K562 (cell line): ENCODE results near the gene TFRC.
"Not testable (repeated sequence)": the region's sequence is repeated elsewhere in the genome, so short reads cannot be mapped to it uniquely, and the experiment has no call there.

Experiments
- CTCF ChIP-seq, 3 experiments: IDR thresholded peaks in 2 of 3; conservative IDR thresholded peaks in 1 of 3; 2 replicates each; pipeline ENCODE4 v1.5.1; 2011 to 2012; ENCODE audit warnings: low read length in 3 of 3, mild to moderate bottlenecking in 3 of 3, control low read depth in 2 of 3, improper control_type of control experiment in 1 of 3, inconsistent platforms in 1 of 3, low read depth in 1 of 3, mixed read lengths in 1 of 3, moderate library complexity in 1 of 3; ENCODE audit not compliant: insufficient read depth in 2 of 3
- JUN ChIP-seq, 2 experiments: sonication (generic) in 1 of 2; formaldehyde crosslinking in 1 of 2; IDR thresholded peaks; 2 replicates each; pipeline versions ENCODE4 v1.6.1 to v1.8.0; 2012 to 2022; ENCODE audit warnings: borderline replicate concordance in 2 of 2, mild to moderate bottlenecking in 2 of 2, improper control_type of control experiment in 1 of 2, low read depth in 1 of 2, low read length in 1 of 2, missing genetic modification reagents in 1 of 2
- TCF3 ChIP-seq: sonication (generic); formaldehyde crosslinking; IDR thresholded peaks from 2 replicates; pipeline ENCODE4 v1.4.0; 2020; ENCODE audit warnings: mild to moderate bottlenecking, missing genetic modification reagents

GRCh38 chr3:196098365-196098980 is 16.6 kb upstream of the TFRC start:
- TF ChIP-seq JUN (IDR thresholded peaks at IDR 0.05; ENCODE audit: borderline replicate concordance, low read depth, low read length); JUN (CRISPR knock-in tag; IDR thresholded peaks at IDR 0.05; ENCODE audit: borderline replicate concordance); TCF3 (CRISPR knock-in tag); CTCF (IDR thresholded peaks at IDR 0.05 in 2 of 3, conservative IDR thresholded peaks at IDR 0.05 in 1 of 3; ENCODE audit: insufficient read depth in 2 of 3, low read depth in 1 of 3, low read length in 3 of 3): not testable (repeated sequence)
